GM21367 (cell line): ENCODE measurements around the gene MKX.

ENCODE experiments used
- ATAC-seq: cut with Tn5 transposase; IDR thresholded peaks from one replicate; pipeline ENCODE4 v1.9.1; 2021; ENCODE audit not compliant: unreplicated experiment

Gene MKX, protein sequence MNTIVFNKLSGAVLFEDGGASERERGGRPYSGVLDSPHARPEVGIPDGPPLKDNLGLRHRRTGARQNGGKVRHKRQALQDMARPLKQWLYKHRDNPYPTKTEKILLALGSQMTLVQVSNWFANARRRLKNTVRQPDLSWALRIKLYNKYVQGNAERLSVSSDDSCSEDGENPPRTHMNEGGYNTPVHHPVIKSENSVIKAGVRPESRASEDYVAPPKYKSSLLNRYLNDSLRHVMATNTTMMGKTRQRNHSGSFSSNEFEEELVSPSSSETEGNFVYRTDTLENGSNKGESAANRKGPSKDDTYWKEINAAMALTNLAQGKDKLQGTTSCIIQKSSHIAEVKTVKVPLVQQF

DNA sequence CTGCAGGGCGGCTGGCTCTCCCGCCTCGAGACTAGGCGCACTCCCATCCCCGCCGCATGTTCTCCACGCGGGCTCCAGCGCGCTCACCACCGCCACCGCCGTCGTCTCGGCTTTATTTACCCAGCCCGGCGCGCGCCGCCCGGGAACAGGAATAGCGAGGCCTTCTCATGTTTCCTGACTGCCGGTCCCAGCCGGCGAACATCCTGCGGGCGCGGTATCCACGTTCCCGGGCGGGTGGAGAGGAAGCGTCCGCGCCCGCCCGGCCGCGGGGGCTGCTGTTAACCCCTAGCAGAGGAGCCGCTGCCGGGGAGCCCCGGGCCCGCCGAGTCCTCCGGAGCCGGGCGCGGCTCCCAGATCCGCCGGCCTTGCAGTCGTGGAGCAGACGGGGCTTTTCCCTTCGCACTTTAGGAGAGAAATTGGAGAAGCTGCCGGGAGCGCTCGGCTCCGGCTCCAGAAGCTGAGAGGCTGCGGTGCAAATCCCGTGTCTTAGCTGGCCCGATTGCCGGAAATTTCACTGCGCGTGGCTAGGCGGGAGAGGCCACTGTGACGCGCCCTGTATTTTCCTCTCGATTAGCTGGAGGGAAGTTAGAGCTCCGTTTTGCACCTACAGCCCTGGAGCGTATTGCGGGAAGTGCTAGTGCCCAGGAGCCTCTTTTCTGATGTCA lies at the start of gene MKX:
MKX (minus strand) TSS at position 88 of the 665 bp plus-strand sequence. CDS start 2,404 bp downstream, outside the sequence.
- ATAC-seq, result no peak

DNA sequence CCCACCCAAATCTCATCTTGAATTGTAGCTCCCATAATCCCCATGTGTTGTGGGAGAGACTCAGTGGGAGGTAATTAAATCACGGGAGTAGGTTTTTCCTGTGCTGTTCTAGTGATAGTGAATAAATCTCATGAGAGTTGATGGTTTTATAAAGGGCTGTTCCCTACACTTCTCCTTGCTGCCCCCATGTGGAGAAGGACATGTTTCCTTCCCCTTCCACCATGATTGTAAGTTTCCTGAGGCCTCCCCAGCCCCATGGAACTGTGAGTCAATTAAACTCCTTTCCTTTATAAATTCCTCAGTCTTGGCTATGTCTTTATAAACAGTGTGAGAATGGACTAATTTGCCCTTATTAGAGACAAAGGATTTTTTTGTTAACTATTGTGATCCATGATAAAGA lies 48.5 kb upstream of the MKX start:
- ATAC-seq, result no peak

DNA sequence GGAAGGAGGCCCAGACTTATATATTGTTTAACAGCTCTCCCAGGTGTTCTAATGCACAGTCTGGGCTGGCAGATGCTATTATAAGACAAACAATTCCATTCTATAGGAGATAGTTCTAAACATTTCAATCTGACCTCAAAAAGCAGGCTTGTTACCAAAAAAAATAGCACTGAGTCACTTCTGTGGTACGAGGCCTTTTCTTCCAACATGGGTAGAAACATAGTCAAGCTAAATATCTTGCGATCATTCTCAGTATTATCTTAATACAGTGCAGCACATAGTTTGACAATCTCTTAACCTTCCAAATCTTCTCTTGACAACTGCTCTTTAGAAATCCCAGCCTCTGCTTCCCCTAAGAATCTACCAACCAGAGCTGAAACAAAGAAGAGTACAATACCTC lies 46.6 kb upstream of the MKX start:
- no peak for ATAC-seq

DNA sequence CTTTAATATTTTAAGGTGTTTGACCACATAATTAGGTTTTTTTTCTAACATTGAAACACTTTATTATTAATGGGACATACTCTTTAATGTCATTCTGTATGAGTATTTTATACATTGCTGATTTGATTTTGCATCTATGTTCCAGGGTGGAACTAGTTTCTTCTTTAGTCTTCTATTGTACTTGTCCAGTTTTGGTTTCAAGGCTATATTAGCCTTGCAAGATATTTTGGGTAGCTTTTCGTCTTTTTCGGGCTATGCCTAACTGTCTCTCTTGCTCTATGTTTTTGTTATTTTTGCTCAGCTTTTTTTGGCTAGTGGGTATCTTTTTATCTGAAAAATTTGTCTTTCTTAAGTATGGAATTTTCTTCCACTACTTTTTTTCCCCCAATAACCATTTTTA lies 38.7 kb upstream of the MKX start:
- ATAC-seq, result no peak

DNA sequence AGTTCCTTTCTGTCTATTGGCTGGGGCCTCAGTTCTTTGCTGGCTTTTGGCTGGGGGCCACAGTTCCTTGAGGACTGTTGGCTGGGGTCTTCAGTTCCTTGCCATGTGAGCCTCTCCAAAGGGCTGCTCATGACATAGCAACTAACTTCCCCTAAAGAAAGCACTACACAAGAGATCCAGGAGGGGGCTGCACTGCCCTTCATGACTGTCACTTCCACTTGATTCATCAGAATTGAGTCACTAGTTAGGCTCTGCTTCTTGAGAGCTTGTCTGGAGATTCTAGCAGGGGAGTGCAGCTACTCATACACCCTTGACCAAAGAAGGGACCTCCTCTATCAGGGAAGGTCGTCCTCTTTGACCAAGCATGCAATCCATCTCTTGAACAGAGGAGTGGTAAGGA lies 38.0 kb upstream of the MKX start:
- ATAC-seq, result no peak

DNA sequence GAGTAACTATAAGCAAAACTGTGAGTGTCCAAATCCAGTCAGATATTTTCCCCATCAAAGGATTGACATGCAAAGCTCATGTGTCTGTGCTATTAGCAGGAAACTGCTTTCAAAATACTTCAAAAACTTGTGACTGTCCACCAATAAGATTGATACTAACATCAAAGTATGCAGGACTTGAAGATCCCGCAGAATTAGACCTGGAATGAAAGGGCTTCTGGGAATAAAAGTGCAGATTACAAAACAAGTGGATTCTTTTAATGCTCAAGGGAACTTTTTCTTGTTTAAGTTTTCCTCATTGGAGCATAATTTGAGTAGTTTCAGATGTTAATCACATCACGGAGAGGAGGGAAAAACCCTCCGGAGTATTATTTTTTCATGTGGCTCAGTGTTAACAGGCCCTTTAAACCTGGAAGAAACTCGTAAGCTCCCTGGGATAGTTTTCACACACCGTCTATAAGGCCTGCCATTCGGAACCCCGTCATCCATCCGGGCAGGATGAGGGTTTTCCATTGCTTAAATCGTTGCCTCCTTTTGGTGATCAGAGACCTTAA lies 33.9 kb upstream of the MKX start:
- no peak for ATAC-seq

DNA sequence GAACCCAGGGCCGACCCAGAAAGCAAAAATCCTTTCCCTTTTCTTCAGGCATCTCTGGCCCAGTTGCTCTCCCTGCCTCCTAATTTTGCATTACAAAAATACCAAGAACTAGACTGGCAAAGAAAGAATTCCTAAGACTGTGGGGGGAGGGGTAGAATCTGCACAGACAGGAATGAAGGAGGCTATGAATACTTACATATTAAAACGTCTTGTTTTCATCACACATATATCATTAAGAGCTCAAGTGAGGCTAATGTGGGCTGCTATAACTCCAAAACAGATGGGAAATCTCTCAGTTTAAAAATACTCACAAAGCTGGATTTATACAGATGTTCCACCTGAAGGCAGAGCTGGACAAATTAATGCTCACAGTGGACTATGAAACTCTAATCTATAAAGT lies 29.2 kb upstream of the MKX start:
- no peak for ATAC-seq

DNA sequence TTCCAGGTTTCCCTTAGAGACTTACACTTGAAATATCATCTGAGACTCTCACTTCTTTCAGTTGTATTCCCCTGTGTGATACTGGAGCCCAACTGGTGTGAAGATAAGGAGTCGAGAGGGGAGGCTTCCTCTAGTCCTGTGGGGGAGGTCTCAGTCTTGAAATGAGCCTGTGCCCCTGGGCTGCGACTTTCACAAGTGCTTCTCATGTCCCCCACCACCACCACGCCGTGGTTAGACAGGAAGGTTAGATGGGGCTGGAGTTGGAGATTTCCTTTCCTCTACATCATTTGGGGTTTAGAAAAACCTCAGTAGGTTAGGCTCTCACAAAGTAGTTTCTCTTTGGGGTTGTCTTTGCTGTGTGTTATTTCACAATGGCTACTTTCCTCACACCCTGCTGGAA lies 25.6 kb upstream of the MKX start:
- no peak for ATAC-seq

DNA sequence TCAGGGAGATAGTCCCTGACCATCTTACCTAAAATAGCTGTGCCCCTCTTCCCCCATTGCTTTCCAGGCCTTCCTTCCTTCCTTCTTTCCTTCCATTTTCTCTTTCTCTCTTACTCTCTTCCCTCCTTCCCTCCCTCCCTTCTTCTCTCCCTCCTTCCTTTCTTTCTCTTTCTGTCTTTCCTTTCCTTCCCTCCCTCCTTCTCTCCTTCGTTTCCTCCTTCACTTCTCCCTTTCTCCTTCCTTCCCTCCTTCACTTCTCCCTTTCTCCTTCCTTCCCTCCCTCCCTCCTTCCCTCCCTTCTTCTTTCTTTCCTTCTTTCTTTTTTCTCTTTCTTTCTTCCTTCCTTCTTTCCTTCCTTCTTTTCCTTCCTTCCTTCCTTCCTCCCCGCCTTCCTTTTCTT lies 24.6 kb upstream of the MKX start:
- no peak for ATAC-seq

DNA sequence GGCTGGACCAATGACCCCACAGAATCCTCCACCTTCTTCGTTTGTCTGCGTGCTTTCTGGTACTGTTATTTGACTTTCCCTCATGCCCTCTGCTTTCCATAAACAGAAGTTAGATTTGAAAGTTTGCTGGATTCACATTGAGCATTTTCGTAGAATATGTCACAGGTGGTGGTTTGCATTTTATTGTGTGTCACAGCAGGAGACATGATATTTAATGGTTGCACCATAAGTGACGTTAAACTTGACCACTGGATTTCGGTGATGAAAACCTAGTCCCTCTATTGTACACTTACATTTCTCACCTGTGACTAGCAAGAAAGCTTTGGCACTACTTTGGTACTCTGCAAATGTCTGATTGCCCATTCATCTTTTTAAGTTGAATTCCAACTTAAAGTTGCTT lies 15.2 kb upstream of the MKX start:
- no peak for ATAC-seq

DNA sequence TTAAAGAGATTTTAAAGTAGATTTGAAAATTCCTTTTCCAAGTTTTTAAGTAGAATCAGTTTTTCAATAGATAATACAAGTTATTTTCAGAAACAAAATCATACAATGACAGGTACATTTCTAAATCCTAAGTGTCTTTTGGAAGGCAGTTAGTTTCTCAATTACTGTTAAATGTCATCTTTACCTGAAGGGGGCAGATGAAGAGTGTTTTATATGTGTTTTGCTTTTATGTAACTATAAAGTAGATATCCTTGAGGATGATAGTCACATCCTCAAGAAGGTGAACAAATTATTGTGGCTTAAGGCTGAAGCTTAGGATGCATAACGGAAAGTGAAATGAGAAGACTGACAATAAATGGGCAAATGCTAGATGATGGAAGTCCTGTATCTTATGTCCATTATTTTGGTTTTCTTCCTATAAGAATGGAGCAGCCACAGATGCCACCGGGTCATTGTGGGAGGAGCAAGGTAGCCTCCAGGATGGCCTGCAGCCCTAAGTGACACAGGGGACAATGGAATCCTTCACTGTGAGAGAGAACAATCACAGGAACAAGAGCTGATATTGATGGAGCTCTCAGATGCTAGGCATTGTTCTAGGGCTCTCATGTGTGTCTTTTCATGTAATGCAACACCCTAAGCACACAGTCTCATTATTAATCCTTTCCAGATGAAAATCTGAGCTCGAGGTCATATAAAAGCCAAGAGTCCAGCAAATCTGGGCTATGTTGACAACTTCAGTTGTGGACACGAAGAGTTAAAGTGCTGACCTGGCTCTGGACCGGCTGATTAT lies 14.1 kb upstream of the MKX start:
- ATAC-seq, result no peak

DNA sequence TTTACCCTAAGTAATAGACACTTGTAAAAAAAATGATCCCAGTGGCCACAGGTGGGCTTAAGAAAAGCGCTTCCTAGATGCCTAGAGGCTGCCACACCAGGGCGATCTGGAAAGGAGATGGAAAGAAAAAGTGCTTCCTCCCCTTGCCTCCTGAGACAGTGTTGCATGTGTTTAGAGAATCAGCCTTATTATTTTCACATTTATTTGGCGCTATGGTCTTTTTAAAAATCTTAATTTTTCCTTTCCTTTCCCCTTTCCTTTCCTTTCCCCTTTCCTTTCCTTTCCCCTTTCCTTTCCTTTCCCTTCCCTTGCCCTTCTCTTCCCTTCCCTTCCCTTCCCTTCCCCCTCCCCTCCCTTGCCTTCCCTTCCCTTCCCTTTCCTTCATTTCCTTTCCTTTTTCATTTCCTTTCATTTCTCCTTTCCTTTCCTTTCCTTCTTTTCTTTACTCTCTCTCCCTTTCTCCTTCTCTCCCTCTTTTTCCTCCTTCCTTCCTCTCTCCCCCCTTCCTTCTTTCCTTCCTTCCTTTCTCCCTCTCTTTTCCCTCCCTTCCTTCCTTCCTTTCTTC lies 7.1 kb upstream of the MKX start:
- no peak for ATAC-seq

DNA sequence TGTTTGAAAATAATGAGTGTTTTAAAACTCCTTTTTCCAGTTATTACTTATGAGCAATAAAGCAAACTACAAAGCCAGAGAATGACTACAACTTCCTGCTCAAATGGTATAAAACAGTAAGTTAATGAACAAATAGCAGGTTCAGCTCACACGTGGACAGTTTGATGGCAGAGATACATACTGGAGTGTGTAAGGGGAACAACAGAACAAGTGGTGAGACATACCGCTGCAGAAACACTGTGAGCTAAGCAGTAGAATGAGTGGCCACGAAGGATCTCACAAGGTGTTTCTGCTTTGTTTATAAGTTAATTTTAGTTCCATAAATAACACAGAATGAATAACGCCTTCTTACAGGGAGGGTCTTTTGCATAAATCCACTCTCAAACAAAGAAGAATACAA lies 3.0 kb upstream of the MKX start:
- ATAC-seq, result no peak

DNA sequence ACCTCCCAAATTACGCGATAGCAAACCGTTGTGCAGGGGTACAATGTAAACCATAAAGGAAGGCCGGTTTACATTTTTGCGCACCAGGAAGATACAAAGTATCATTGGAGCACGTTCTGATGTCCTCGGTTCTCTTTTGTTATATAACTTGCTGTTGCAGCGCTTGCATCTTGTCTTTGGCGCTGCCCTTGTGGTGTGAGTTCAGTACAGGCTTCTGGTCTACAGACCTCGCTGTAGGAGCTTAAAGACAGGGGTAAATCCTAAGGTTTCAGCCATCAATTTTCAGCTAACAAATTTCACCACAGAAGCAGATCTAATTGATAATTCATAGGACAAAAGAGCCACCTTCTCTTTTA lies 1.5 kb upstream of the MKX start:
- ATAC-seq, result no peak

DNA sequence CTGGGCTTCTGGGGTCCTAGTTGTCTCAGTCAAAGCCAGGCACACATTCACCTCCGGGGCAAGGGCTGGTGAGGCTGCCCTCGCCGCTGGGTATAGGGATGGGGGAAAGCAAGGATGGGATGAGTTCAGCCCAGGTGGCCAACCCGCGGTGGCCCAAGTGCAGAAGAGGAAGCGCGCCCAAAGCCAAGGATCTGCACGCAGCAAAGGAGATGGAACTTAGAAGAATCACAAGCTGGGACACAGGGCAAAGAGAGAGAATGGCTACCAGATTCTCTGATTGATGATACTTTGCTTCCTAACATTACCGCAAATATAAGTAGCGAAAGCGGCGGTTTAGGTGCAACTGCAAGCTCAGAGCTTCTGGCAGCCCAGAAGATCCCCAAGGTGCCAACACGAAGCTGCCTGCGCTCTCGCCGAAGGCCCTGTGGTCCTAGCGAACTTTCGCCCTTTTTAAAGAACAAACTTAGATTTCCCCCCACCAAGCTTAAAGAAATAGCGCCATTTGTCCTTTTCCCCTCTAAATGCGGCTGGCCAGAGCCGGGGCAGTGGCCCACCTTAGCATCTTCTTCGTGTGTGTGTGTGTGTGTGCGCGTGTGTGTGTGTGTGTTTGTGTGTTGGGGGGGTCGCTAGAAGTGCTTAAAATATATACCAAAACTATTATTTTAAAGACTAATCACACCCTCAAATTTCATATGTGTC lies 927 bp upstream of the MKX start:
- no peak for ATAC-seq

DNA sequence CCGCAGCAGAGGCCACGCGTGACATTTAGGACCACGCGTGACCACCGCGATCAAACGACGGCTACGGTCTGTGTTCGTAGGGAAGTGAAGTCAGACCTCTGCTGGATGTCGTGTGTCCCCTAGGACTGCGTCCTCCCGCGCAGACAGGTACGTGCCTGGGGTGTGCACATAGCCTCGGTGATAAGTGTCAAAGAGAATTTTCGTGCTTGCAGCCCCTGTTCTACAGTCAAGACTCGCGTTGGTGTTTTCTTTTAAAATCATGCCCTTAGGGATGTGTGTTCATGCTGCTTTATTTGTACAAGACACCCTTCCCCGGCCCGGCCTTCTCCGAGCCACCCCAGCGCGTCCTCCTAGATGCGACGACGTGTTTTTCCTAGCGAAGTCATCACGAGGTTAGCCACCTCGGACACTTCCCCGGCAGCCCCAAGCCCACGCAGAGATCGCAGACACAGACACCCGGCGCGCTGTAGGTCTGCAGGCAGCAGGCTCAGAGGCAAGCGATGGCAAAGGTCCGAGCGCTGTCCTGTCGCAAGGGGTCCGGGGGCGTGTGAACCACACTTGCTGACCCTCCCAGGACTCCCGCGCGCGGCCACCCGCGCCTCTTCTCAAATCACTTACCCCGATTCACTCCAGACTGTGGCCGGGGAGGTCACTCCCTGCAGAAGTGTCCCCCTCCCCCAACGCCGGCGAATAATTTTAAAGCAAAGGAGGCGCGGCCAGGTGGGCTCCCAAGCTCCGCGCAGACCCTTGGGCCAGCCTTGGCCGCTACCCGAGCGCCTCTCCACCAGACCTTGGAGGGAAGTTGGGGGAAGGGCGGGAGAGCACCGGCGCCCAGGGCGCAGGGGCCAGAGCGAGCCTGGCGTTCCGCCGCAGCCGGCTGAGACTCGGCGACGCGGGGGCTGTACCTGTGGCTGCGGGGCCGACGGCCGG lies 552 bp downstream of the MKX start:
- ATAC-seq, result no peak

DNA sequence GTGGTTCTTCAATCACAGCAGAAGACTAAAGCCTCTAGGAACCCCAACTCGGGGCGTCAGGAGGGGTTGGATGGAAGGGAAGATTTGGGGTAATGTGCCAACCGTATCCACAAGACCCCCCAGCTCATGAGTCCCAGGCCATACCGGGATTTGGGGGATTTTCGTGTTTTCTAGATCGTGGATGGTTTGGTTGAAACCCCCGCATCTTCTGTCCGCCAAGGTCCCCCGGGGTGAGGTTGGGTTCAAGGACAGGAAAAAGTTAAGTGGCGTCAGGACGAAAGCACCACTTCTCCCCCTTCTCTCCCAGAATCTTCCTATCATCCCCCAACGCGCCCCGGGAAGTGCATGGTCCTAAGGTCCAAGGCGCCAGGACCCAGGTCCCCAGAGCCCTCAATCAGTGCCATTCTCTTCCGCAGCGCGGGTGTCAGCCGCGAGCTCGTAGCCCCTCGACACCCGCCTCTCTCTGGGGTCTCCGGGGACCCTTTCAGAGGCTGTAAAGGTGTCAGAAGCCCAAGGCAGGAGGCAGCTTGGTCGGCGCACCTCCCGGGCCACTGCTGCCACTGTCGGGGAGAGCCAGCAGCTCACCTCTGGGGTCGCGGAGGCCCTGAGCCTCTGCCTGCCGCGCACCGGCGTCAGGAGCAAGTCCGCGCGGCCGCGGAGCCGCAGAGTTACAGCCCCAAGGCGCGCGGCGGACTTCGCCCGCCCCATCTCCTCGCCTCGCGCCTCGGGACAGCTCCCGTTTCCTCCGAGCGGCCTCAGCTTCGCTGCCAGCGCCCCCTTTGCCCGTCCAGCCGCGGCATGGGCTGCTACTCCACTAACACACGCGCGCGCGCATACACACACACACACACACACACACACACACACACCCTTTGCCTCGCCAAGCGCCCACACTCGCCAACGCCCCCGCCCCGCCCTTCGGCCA lies 1.5 kb downstream of the MKX start:
- ATAC-seq, result no peak

DNA sequence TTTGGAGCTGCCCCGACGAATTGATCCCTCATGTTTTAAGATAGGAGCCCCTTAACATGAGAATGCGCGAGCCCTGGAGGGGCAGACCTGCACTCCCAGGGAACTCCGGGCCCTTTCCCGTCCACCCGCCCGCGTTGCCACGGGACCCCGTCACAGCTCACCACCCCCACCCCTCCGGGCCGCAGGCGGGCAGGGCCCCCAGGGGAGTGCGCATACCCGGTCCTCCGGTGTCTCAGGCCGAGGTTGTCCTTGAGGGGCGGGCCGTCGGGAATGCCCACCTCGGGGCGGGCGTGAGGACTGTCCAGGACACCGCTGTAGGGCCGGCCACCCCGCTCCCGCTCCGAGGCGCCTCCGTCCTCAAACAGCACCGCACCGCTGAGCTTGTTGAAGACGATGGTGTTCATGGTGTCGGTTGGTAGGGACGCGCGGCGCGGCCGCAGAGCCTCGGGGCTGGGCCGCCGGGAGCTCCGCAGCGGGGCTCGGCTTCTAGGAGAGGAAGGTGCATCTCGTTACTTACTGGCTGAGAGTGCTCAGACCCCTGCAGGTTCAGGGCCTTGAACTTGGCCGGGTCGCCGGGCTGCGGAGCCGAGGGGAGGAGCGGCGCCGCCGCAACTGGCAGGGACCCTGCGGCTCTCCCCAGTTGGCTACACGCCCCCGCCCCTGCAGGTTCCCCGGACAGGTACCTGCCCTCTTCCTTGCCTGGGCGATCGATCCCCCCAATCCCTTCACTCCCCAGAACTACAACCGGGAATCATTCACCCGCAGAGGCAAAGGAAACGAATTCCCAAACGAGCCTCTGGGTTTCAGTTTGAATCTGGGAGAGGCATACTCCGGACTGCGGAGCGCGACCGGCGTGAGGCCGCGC lies 2.4 kb downstream of the MKX start:
- no peak for ATAC-seq
